ENCODE data around the gene C14orf93. TPM values are rescaled to one million over a fixed set of nuclear protein-coding genes. Genes with fewer than 3 reads are reported as not detected.

Gene C14orf93
- total and polyA plus RNA-seq, 9 of the 15 experiments (the other 6 are each of a cell fraction or from before 2014, with no cell fraction given): 2.2 to 22.4 (median 16.1) TPM

- TF ChIP-seq CREB3 (tag; conservative IDR thresholded peaks at IDR 0.05; ENCODE audit: low read depth): 0 out of 2 replicates have a peak, but pooled peaks have one; percentile 28
- no peak for TF ChIP-seq SRSF7 (optimal IDR thresholded peaks at IDR 0.05; ENCODE audit: low read depth, low read length)
- no peak for TF ChIP-seq CLOCK (CRISPR knock-in tag; IDR thresholded peaks at IDR 0.05; ENCODE audit: borderline replicate concordance)
- TF ChIP-seq SUPT5H (IDR thresholded peaks at IDR 0.05): peak; percentile 70
- peak; percentile 48; the same call in 1 of the 2 replicates for TF ChIP-seq RAD51 (IDR thresholded peaks at IDR 0.05; ENCODE audit: borderline replicate concordance, low read depth)
- peak; percentile 94 for TF ChIP-seq CTBP1 (IDR thresholded peaks at IDR 0.05; ENCODE audit: borderline replicate concordance)
- no peak for TF ChIP-seq E2F4 (CRISPR knock-in tag; IDR thresholded peaks at IDR 0.05; ENCODE audit: low read depth)
- TF ChIP-seq ZBTB1 (CRISPR knock-in tag; IDR thresholded peaks at IDR 0.05; ENCODE audit: borderline replicate concordance, low read depth): 0 out of 2 replicates have a peak, but pooled peaks have one; percentile 29
- TF ChIP-seq USF1 (CRISPR knock-in tag; IDR thresholded peaks at IDR 0.05): 0 out of 2 replicates have a peak, but pooled peaks have one; percentile 27
- TF ChIP-seq CBFB (CRISPR knock-in tag; IDR thresholded peaks at IDR 0.05): peak; percentile 85; the same call in 1 of the 2 replicates
- no peak for TF ChIP-seq ZFPM2 (CRISPR knock-in tag; IDR thresholded peaks at IDR 0.05)
- 0 out of 2 replicates have a peak, but pooled peaks have one; percentile 24 for TF ChIP-seq ARID3B (CRISPR knock-in tag; IDR thresholded peaks at IDR 0.05; ENCODE audit: borderline replicate concordance)
- TF ChIP-seq ZNF316 (IDR thresholded peaks at IDR 0.05): peak; percentile 41; the same call in 1 of the 2 replicates
- peak; percentile 74 for TF ChIP-seq POLR2G (IDR thresholded peaks at IDR 0.05; ENCODE audit: low read depth, low read length)
- TF ChIP-seq PATZ1 (CRISPR knock-in tag; IDR thresholded peaks at IDR 0.05; ENCODE audit: borderline replicate concordance): no peak
- TF ChIP-seq MCM7 (IDR thresholded peaks at IDR 0.05): peak; percentile 55 to 83; a peak in 1 of 4 replicates
- no peak for TF ChIP-seq MCM2 (IDR thresholded peaks at IDR 0.05; ENCODE audit: low read depth)
- TF ChIP-seq ARID2 (IDR thresholded peaks at IDR 0.05): peak; percentile 21; the same call in 1 of the 2 replicates
These were observed 27.3 kb downstream of the C14orf93 start, which contains the start of gene AJUBA (continued) for GRCh38 chr14:22982477-22983245.
